Measurements from ENCODE around the gene SLC6A6.
A peak's percentile ranks its signal among the peaks of the same experiment; 100 is the strongest.

SLC6A6 gene

GRCh38 chr3:14422016-14422963 lies 19.9 kb downstream of the SLC6A6 start:
- no peak for DNase-seq

GRCh38 chr3:14423197-14423743 lies 20.9 kb downstream of the SLC6A6 start:
- DNase-seq = no peak

GRCh38 chr3:14423963-14424362 lies 21.6 kb downstream of the SLC6A6 start:
- no peak for DNase-seq

GRCh38 chr3:14424711-14425580 lies 22.5 kb downstream of the SLC6A6 start:
- DNase-seq = peak; percentile 23

GRCh38 chr3:14425581-14426304 lies 23.3 kb downstream of the SLC6A6 start:
- peak; percentile 24 for DNase-seq

GRCh38 chr3:14426305-14426620 lies 23.9 kb downstream of the SLC6A6 start:
- no peak for DNase-seq

- DNase-seq = peak; percentile 36
Measured at GRCh38 chr3:14428087-14429033, 26.0 kb downstream of the SLC6A6 start.

- DNase-seq = no peak
Measured at GRCh38 chr3:14429237-14429636, 26.8 kb downstream of the SLC6A6 start.

GRCh38 chr3:14429640-14430039 lies 27.2 kb downstream of the SLC6A6 start:
- no peak for DNase-seq

- no peak for DNase-seq
Measured at GRCh38 chr3:14430053-14430452, 27.6 kb downstream of the SLC6A6 start.

GRCh38 chr3:14430706-14431451 lies 28.5 kb downstream of the SLC6A6 start:
- no peak for DNase-seq

GRCh38 chr3:14431452-14431916 lies 29.1 kb downstream of the SLC6A6 start:
- DNase-seq = no peak

GRCh38 chr3:14431917-14432834 lies 29.8 kb downstream of the SLC6A6 start:
- DNase-seq = peak; percentile 92

GRCh38 chr3:14433106-14433505 lies 30.7 kb downstream of the SLC6A6 start:
- DNase-seq = no peak

GRCh38 chr3:14434126-14434497 lies 31.7 kb downstream of the SLC6A6 start:
- DNase-seq = no peak

GRCh38 chr3:14434498-14435151 lies 32.2 kb downstream of the SLC6A6 start:
- no peak for DNase-seq

GRCh38 chr3:14435175-14436014 lies 33.0 kb downstream of the SLC6A6 start:
- DNase-seq = no peak

- no peak for DNase-seq
Measured at GRCh38 chr3:14436954-14437281, 34.5 kb downstream of the SLC6A6 start.
